Measurements from ENCODE around the gene CD28. TPM values are rescaled to one million over a fixed set of nuclear protein-coding genes. Genes with fewer than 3 reads are reported as not detected.

CD28 gene
- total RNA-seq, 1 donor from 2014 or later: 0.77 TPM

DNA sequence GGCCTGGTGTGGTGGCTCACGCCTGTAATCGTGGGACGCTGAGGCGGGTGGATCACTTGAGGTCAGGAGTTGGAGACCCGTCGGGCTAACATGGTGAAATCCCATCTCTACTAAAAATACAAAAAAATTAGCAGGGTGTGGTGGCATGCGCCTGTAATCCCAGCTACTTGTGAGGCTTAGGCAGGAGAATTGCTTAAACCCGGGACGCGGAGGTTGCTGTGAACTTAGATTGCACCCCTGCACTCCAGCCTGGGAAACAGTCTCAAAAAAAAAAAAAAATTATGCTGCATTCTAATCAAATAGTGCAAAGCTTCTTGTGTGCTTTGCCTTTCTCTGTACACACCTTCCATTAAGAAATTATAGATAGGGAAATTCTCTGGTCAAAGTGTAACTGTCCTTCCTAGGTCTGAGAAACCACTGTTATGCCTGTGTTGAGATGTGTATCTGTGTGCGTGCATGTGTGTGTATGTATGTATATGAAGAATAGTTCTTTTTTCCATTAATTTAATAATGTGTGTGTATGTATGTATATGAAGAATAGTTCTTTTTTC is 2.5 kb downstream of the CD28 start:
- Histone ChIP-seq H3K36me3 (no peaks in the 10 kb centered on the region), H3K4me3 (no peak overlapping the region), H3K4me1 (peaks cover 6% of the 10 kb centered on the region), H3K9me3 (replicated peaks) (no peaks in the 10 kb centered on the region), H3K27me3 (ENCODE audit: low read depth) (no peaks in the 10 kb centered on the region), H3K27ac (replicated peaks) (no peak overlapping the region)
- no peak for DNase-seq
- no peak for TF ChIP-seq CTCF (IDR thresholded peaks at IDR 0.05; ENCODE audit: borderline replicate concordance)
- intact Hi-C loops (cut with micrococcal nuclease): no loop called here

DNA sequence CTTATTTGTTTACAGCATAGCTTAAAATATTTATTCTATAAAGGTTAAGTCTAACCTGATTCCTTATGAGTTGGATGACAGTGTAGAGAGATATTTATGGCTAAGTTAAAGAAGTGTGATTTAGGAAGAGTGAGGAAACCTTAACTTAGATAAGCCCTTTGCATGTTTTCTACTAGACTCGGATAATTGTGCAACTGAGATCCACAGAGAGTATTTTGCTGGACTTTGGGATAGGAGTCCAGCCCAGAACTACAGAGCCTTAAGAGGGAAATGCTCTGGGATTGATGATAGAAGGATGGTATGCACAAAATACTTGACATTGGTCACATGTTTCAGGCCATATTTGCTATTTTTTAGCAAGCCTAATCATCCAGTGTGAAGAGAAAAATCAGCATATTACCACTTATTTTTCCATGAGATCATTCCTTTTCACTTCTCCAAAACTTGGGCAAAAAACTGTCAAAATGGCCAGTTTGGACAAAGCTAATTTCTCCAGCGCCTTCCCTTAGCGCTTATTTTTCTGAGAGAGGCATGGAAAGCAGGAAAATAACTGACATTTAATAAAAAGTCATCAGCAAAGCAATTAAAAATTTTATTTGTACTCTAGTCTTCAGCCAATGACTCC is 3.1 kb downstream of the CD28 start:
- H3K27ac ChIP-seq (replicated peaks): no peak overlapping the region
- TF ChIP-seq CTCF (IDR thresholded peaks at IDR 0.05; ENCODE audit: borderline replicate concordance): no peak
- intact Hi-C loops (cut with micrococcal nuclease): no loop called here
- peaks cover 8% of the 10 kb centered on the region for H3K4me1 ChIP-seq
- H3K9me3 ChIP-seq (replicated peaks): no peaks in the 10 kb centered on the region
- no peak overlapping the region for H3K4me3 ChIP-seq
- no peaks in the 10 kb centered on the region for H3K36me3 ChIP-seq
- H3K27me3 ChIP-seq (ENCODE audit: low read depth): no peaks in the 10 kb centered on the region
- no peak for DNase-seq

GRCh38 chr2:203710226-203710625 is 3.8 kb downstream of the CD28 start:
- intact Hi-C loops (cut with micrococcal nuclease): no loop called here

GRCh38 chr2:203710952-203711351 is 4.5 kb downstream of the CD28 start:
- Histone ChIP-seq H3K4me3 (no peak overlapping the region), H3K4me1 (peaks cover 11% of the 10 kb centered on the region), H3K27me3 (ENCODE audit: low read depth) (no peaks in the 10 kb centered on the region), H3K9me3 (replicated peaks) (no peaks in the 10 kb centered on the region), H3K36me3 (no peaks in the 10 kb centered on the region), H3K27ac (replicated peaks) (no peak overlapping the region)
- no peak for DNase-seq
- intact Hi-C loops (cut with micrococcal nuclease): no loop called here
- no peak for TF ChIP-seq CTCF (IDR thresholded peaks at IDR 0.05; ENCODE audit: borderline replicate concordance)

More at GRCh38 chr2:203710226-203710625, 3.8 kb downstream of the CD28 start:
- no peak for TF ChIP-seq CTCF (IDR thresholded peaks at IDR 0.05; ENCODE audit: borderline replicate concordance)
- no peaks in the 10 kb centered on the region for H3K36me3 ChIP-seq
- peaks cover 11% of the 10 kb centered on the region for H3K4me1 ChIP-seq
- H3K27me3 ChIP-seq (ENCODE audit: low read depth): no peaks in the 10 kb centered on the region
- no peak overlapping the region for H3K27ac ChIP-seq (replicated peaks)
- H3K4me3 ChIP-seq: no peak overlapping the region
- no peak for DNase-seq
- no peaks in the 10 kb centered on the region for H3K9me3 ChIP-seq (replicated peaks)

- H3K9me3 ChIP-seq (replicated peaks): no peaks in the 10 kb centered on the region
- no peaks in the 10 kb centered on the region for H3K27me3 ChIP-seq (ENCODE audit: low read depth)
- H3K4me3 ChIP-seq: no peak overlapping the region
- H3K27ac ChIP-seq (replicated peaks): no peak overlapping the region
- intact Hi-C loops (cut with micrococcal nuclease): no loop called here
- TF ChIP-seq CTCF (IDR thresholded peaks at IDR 0.05; ENCODE audit: borderline replicate concordance): no peak
- H3K36me3 ChIP-seq: no peaks in the 10 kb centered on the region
- no peak for DNase-seq
- H3K4me1 ChIP-seq: peaks cover 11% of the 10 kb centered on the region
These were observed 5.0 kb downstream of the CD28 start for GRCh38 chr2:203711399-203711798.
